ENCODE measurements around the gene CCT5. TPM values are rescaled to one million over a fixed set of nuclear protein-coding genes. Genes with fewer than 3 reads are reported as not detected.

Gene CCT5
- total RNA-seq, 1 donor from 2014 or later, result 159 TPM

DNA sequence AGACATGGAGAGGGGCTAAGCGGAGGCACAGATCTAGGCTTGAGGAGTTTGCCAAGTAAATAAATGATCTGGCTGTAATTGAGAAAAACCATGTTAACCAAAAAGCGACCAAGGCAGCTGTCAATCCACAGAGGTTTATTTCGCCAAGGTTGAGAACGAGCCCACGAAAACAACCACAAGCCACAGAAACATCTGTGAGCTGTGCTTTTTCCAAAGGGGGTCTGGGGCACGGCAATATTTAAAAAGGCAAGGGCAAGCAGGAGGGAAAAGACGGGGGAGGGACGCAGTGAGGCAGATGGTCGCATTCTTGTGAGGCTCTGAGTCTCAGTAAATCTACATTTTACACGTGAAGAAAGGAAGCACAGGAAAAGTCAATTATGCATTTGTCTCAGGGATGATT, 25.4 kb downstream of the CCT5 start:
- Mint-ChIP-seq H3K27ac (ENCODE audit: unreplicated experiment) (no peak overlapping the region), H3K4me3 (ENCODE audit: unreplicated experiment) (no peak overlapping the region), H3K27me3 (ENCODE audit: unreplicated experiment) (no peaks in the 10 kb centered on the region), H3K9me3 (ENCODE audit: unreplicated experiment) (no peaks in the 10 kb centered on the region), H3K36me3 (ENCODE audit: unreplicated experiment) (peaks cover 8% of the 10 kb centered on the region), H3K4me1 (ENCODE audit: unreplicated experiment) (peaks cover 3% of the 10 kb centered on the region)
- TF ChIP-seq, protein P1, sequence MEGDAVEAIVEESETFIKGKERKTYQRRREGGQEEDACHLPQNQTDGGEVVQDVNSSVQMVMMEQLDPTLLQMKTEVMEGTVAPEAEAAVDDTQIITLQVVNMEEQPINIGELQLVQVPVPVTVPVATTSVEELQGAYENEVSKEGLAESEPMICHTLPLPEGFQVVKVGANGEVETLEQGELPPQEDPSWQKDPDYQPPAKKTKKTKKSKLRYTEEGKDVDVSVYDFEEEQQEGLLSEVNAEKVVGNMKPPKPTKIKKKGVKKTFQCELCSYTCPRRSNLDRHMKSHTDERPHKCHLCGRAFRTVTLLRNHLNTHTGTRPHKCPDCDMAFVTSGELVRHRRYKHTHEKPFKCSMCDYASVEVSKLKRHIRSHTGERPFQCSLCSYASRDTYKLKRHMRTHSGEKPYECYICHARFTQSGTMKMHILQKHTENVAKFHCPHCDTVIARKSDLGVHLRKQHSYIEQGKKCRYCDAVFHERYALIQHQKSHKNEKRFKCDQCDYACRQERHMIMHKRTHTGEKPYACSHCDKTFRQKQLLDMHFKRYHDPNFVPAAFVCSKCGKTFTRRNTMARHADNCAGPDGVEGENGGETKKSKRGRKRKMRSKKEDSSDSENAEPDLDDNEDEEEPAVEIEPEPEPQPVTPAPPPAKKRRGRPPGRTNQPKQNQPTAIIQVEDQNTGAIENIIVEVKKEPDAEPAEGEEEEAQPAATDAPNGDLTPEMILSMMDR (IDR thresholded peaks at IDR 0.05), result no peak
- no peak for DNase-seq (ENCODE audit: extremely low spot score, unreplicated experiment)

DNA sequence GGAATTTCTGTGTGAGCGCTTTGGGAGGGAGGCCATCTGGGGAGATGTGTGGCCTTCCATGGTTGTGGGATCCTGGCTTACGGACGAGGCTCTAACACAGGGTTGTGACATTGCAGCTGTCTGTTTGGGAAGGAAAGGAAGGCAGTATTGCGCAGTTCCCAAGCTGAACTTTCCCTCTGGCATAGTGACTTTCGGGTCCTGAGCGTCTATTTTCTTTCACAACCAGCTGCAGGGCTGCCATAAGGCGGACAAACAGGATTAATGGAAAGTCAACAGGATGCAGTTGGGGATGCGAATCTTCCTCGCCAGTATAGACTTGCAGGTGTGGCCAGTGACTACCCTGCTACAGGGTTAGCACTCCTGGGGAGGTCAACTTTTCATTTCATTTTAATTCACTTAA, 25.9 kb downstream of the CCT5 start:
- no peak overlapping the region for H3K4me3 Mint-ChIP-seq (ENCODE audit: unreplicated experiment)
- H3K4me1 Mint-ChIP-seq (ENCODE audit: unreplicated experiment), result peaks cover 3% of the 10 kb centered on the region
- no peak for DNase-seq (ENCODE audit: extremely low spot score, unreplicated experiment)
- H3K9me3 Mint-ChIP-seq (ENCODE audit: unreplicated experiment), result no peaks in the 10 kb centered on the region
- H3K27ac Mint-ChIP-seq (ENCODE audit: unreplicated experiment), result no peak overlapping the region
- TF ChIP-seq, protein P1 (IDR thresholded peaks at IDR 0.05), result no peak
- H3K27me3 Mint-ChIP-seq (ENCODE audit: unreplicated experiment), result no peaks in the 10 kb centered on the region
- peaks cover 8% of the 10 kb centered on the region for H3K36me3 Mint-ChIP-seq (ENCODE audit: unreplicated experiment)

DNA sequence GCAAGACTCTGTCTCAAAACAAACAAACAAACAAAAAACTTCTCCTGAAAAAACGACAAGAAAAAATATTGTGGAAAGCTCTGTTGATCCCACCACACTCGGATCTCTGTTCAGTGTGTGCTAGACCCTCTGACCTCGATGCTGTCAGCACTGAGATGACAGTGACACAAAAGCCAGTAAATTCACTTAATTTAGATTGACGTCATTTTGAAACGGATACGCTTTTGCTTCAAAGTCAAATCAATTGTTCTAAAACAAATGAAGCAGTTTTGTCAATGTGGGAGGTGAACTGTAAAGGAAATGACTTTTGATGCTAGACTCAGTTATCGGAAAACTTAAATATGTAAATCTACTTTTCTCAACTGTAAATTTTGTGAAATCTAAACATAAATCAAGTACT, 26.6 kb downstream of the CCT5 start:
- Mint-ChIP-seq H3K27me3 (ENCODE audit: unreplicated experiment) (no peaks in the 10 kb centered on the region), H3K27ac (ENCODE audit: unreplicated experiment) (no peak overlapping the region), H3K36me3 (ENCODE audit: unreplicated experiment) (peaks cover 8% of the 10 kb centered on the region), H3K9me3 (ENCODE audit: unreplicated experiment) (no peaks in the 10 kb centered on the region), H3K4me3 (ENCODE audit: unreplicated experiment) (no peak overlapping the region), H3K4me1 (ENCODE audit: unreplicated experiment) (peaks cover 3% of the 10 kb centered on the region)
- TF ChIP-seq, protein P1 (IDR thresholded peaks at IDR 0.05), result no peak
- no peak for DNase-seq (ENCODE audit: extremely low spot score, unreplicated experiment)

DNA sequence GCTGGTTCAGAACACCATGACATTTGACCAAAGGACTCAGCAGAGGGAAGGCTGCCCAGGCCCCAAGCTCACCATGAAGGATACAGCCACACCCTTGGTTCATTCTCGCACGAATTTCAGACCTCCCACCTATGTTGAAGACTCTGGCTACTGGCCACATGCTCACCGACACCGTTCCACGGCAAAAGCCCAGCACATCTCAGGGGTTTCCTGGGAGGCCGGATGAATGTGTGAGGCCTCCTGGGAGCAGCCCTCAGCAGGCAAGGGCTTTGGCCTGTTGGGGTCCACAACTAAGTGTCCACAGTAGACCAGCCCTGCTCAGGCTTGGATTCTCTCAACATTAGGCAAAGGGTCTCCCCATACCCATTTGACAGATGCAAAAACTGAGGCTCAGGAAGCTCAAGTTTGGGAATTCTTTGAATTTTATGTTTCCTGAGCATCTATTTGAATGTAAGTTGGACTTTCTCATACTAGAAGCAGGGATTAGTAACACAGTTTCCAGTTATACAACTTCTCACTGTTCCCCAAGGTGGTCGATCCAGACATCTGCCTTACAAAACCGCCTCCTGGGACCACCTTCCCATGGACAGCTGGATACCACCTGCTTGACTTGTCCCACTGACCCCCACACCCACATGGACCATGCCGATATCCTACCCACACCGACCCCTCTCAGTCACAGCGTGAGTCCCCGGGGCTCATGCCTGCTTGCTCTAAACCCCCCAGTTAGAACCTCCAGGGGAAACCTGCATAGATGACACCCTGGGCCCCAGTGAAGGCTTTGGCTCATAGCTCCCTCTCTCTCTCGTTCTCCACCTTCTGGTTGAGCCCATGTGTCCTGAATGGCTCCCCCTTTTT, 27.9 kb downstream of the CCT5 start:
- no peak overlapping the region for H3K4me3 Mint-ChIP-seq (ENCODE audit: unreplicated experiment)
- H3K9me3 Mint-ChIP-seq (ENCODE audit: unreplicated experiment), result no peaks in the 10 kb centered on the region
- TF ChIP-seq, protein P1 (IDR thresholded peaks at IDR 0.05), result no peak
- H3K4me1 Mint-ChIP-seq (ENCODE audit: unreplicated experiment), result no peaks in the 10 kb centered on the region
- no peak overlapping the region for H3K27ac Mint-ChIP-seq (ENCODE audit: unreplicated experiment)
- DNase-seq (ENCODE audit: extremely low spot score, unreplicated experiment), result no peak
- H3K27me3 Mint-ChIP-seq (ENCODE audit: unreplicated experiment), result no peaks in the 10 kb centered on the region
- peaks cover 8% of the 10 kb centered on the region for H3K36me3 Mint-ChIP-seq (ENCODE audit: unreplicated experiment)

DNA sequence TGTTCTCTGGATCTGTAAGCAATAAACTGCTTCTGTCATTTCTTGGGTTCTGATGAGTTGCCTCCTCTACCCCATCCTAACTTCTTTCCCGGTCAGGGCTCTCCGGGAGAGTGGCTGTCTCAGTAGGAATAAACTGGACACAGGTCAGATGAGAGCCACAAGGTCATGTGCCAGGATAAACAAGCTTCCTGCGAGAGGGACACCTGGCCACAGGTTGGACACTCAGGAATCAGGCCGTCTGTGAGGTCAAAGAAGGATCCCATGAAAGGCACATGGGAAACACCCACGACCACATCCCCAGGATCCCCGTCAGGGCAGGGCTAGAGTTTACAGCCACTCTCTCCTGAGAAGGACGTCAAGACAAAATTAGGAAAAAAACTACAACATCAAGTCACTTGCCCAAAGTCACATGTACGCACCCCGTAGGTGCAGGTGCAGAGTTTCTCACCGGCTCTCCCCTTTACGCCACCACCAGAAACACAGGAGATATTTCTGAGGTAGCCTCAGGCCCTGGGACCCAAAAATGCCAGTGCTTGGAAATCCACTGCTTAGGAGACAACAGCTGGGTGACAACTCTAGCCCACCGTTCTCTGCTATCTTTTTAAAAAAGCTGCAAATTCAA, 28.7 kb downstream of the CCT5 start:
- Mint-ChIP-seq H3K4me1 (ENCODE audit: unreplicated experiment) (peaks cover 1% of the 10 kb centered on the region), H3K9me3 (ENCODE audit: unreplicated experiment) (no peaks in the 10 kb centered on the region), H3K27me3 (ENCODE audit: unreplicated experiment) (no peaks in the 10 kb centered on the region), H3K36me3 (ENCODE audit: unreplicated experiment) (peaks cover 8% of the 10 kb centered on the region), H3K4me3 (ENCODE audit: unreplicated experiment) (no peak overlapping the region), H3K27ac (ENCODE audit: unreplicated experiment) (no peak overlapping the region)
- DNase-seq (ENCODE audit: extremely low spot score, unreplicated experiment), result no peak
- TF ChIP-seq, protein P1 (IDR thresholded peaks at IDR 0.05), result no peak
